ENCODE data around the gene MPV17. TPM values are rescaled to one million over a fixed set of nuclear protein-coding genes. Genes with fewer than 3 reads are reported as not detected.

MPV17 gene
- total and polyA plus RNA-seq, 9 of the 15 experiments (the other 6 are each of a cell fraction or from before 2014, with no cell fraction given): 54.7 to 140 (median 70.2) TPM

DNA sequence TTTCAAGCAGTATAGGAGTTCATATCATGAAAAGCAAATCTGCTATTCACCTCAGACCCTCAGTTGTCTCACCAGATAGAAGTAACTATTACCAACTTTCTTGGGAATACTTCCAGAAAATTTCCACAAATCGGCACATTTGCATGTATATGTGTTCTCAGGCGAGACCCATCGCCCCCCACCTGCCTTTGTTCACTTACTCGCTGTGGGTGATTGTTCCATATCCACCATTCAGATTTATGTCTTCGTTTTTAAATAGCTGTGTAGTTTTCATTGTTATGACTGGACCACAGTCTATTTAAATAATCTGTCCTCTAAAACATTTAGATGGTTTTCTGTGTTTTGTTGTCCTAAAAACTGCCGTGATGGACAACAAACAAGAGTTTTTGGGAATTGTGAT is 37.4 kb downstream of the MPV17 start:
- Histone ChIP-seq H3K4me3 (no peak overlapping the region), H3K9ac (ENCODE audit: insufficient read depth in 1 of 2, low read depth in 2 of 2, low read length in 2 of 2) (no peak overlapping the region), H3K27ac (ENCODE audit: extremely low read depth, low read depth, low read length) (no peak overlapping the region), H4K20me1 (replicated peaks; ENCODE audit: control insufficient read depth, insufficient read depth, low read length) (no peaks in the 10 kb centered on the region), H3K9me3 (replicated peaks; ENCODE audit: control insufficient read depth, insufficient read depth, low read depth, low read length) (no peaks in the 10 kb centered on the region), H3K27me3 (ENCODE audit: control insufficient read depth in 2 of 2, insufficient read depth in 2 of 2, low read length in 2 of 2) (no peaks in the 10 kb centered on the region), H3K79me2 (ENCODE audit: control insufficient read depth, insufficient read depth, low read length) (no peaks in the 10 kb centered on the region), H3K4me2 (ENCODE audit: insufficient read depth, low read length) (no peak overlapping the region), H3K9me1 (ENCODE audit: control insufficient read depth, insufficient read depth, low read length) (no peaks in the 10 kb centered on the region), H3K4me1 (replicated peaks in 1 of 2; ENCODE audit: control insufficient read depth in 2 of 2, insufficient read depth in 2 of 2, low read length in 2 of 2) (peaks cover 6 to 12% of the 10 kb centered on the region in 2 experiments), H2AFZ (ENCODE audit: low read depth, low read length) (no peak overlapping the region), H3K36me3 (ENCODE audit: control insufficient read depth, insufficient read depth, low read length) (no peaks in the 10 kb centered on the region)
- intact Hi-C loops (cut with micrococcal nuclease) (loop anchor here (10.0 kb wide), 1 partner anchor 441 kb away; the partner anchor contains the start of gene DPYSL5), in situ Hi-C loops (cut with MboI) (loop anchor here (5.0 kb wide), 1 partner anchor 48 kb away; no protein-coding TSS in a partner anchor)
- 19% methylated on average over 6 of the region's 6 CpGs for WGBS (ENCODE audit: insufficient coverage, low coverage, missing lambda C conversion rate)
- DNase-seq (ENCODE audit: extremely low read depth in 1 of 4, low spot score in 3 of 4) (no peak), FAIRE-seq (no peak), ATAC-seq (no peak)
- POLR2A ChIA-PET: interaction anchor here (1.0 to 1.7 kb wide), 2 partner anchors 14 to 22 kb away, joined by 3 to 5 read pairs; no protein-coding TSS in a partner anchor
- no TSS peak for BruUV-seq (replicated peaks)
- CTCF ChIA-PET (ENCODE audit: low intra/inter-chr PET ratio): interaction anchor here (0.6 kb wide), 1 partner anchor 9 kb away, joined by 4 read pairs; no protein-coding TSS in a partner anchor
- TF ChIP-seq KLF13 (tag; IDR thresholded peaks at IDR 0.05; ENCODE audit: borderline replicate concordance, low read depth) (no peak), ERF (CRISPR knock-in tag; IDR thresholded peaks at IDR 0.05) (no peak), CHCHD3 (CRISPR knock-in tag; IDR thresholded peaks at IDR 0.05) (no peak), ZNF316 (IDR thresholded peaks at IDR 0.05) (no peak), JUNB (CRISPR knock-in tag; conservative IDR thresholded peaks at IDR 0.05) (no peak), KAT2B (IDR thresholded peaks at IDR 0.05; ENCODE audit: low read depth, low read length) (no peak), BACH1 (tag; IDR thresholded peaks at IDR 0.05) (no peak), KLF16 (IDR thresholded peaks at IDR 0.05) (no peak), RCOR1 (IDR thresholded peaks at IDR 0.05; ENCODE audit: borderline replicate concordance in 1 of 2, low read depth in 2 of 2, low read length in 2 of 2) (no peak), TAL1 (IDR thresholded peaks at IDR 0.05) (no peak), CAMTA2 (CRISPR knock-in tag; conservative IDR thresholded peaks at IDR 0.05) (no peak), ARHGAP35 (IDR thresholded peaks at IDR 0.05; ENCODE audit: partially characterized antibody) (no peak)
- TF ChIP-seq, protein P1, sequence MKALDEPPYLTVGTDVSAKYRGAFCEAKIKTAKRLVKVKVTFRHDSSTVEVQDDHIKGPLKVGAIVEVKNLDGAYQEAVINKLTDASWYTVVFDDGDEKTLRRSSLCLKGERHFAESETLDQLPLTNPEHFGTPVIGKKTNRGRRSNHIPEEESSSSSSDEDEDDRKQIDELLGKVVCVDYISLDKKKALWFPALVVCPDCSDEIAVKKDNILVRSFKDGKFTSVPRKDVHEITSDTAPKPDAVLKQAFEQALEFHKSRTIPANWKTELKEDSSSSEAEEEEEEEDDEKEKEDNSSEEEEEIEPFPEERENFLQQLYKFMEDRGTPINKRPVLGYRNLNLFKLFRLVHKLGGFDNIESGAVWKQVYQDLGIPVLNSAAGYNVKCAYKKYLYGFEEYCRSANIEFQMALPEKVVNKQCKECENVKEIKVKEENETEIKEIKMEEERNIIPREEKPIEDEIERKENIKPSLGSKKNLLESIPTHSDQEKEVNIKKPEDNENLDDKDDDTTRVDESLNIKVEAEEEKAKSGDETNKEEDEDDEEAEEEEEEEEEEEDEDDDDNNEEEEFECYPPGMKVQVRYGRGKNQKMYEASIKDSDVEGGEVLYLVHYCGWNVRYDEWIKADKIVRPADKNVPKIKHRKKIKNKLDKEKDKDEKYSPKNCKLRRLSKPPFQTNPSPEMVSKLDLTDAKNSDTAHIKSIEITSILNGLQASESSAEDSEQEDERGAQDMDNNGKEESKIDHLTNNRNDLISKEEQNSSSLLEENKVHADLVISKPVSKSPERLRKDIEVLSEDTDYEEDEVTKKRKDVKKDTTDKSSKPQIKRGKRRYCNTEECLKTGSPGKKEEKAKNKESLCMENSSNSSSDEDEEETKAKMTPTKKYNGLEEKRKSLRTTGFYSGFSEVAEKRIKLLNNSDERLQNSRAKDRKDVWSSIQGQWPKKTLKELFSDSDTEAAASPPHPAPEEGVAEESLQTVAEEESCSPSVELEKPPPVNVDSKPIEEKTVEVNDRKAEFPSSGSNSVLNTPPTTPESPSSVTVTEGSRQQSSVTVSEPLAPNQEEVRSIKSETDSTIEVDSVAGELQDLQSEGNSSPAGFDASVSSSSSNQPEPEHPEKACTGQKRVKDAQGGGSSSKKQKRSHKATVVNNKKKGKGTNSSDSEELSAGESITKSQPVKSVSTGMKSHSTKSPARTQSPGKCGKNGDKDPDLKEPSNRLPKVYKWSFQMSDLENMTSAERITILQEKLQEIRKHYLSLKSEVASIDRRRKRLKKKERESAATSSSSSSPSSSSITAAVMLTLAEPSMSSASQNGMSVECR (CRISPR knock-in tag; IDR thresholded peaks at IDR 0.05): no peak
- TF ChIP-seq, protein P2, sequence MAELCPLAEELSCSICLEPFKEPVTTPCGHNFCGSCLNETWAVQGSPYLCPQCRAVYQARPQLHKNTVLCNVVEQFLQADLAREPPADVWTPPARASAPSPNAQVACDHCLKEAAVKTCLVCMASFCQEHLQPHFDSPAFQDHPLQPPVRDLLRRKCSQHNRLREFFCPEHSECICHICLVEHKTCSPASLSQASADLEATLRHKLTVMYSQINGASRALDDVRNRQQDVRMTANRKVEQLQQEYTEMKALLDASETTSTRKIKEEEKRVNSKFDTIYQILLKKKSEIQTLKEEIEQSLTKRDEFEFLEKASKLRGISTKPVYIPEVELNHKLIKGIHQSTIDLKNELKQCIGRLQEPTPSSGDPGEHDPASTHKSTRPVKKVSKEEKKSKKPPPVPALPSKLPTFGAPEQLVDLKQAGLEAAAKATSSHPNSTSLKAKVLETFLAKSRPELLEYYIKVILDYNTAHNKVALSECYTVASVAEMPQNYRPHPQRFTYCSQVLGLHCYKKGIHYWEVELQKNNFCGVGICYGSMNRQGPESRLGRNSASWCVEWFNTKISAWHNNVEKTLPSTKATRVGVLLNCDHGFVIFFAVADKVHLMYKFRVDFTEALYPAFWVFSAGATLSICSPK (IDR thresholded peaks at IDR 0.05; ENCODE audit: borderline replicate concordance): no peak
- TF ChIP-seq, protein P3, sequence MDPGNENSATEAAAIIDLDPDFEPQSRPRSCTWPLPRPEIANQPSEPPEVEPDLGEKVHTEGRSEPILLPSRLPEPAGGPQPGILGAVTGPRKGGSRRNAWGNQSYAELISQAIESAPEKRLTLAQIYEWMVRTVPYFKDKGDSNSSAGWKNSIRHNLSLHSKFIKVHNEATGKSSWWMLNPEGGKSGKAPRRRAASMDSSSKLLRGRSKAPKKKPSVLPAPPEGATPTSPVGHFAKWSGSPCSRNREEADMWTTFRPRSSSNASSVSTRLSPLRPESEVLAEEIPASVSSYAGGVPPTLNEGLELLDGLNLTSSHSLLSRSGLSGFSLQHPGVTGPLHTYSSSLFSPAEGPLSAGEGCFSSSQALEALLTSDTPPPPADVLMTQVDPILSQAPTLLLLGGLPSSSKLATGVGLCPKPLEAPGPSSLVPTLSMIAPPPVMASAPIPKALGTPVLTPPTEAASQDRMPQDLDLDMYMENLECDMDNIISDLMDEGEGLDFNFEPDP (CRISPR knock-in tag; IDR thresholded peaks at IDR 0.05): no peak

All from K562 (cell line).